WTC11 (cell line): Measurements from ENCODE around the gene CNIH3. TPM values are rescaled to one million over a fixed set of nuclear protein-coding genes. Genes with fewer than 3 reads are reported as not detected.

Source experiments
- CBFB ChIP-seq: sonication (generic); formaldehyde crosslinking; IDR thresholded peaks from 2 replicates; pipeline ENCODE4 v1.8.1; 2022; ENCODE audit warnings: mild to moderate bottlenecking, low read depth, missing genetic modification reagents
- CREB1 ChIP-seq: sonication (generic); formaldehyde crosslinking; IDR thresholded peaks from 2 replicates; pipeline ENCODE4 v1.8.0; 2023; ENCODE audit warnings: mild to moderate bottlenecking, missing genetic modification reagents
- HMGA2 ChIP-seq: fragments of 250-450 bp; sonication (Bioruptor Pico); IDR thresholded peaks from 2 replicates; pipeline ENCODE4 v1.4.0; 2021; ENCODE audit warnings: mild to moderate bottlenecking, moderate library complexity
- JUN ChIP-seq: sonication (generic); formaldehyde crosslinking; IDR thresholded peaks from 2 replicates; pipeline ENCODE4 v1.8.0; 2023; ENCODE audit warnings: mild to moderate bottlenecking, missing genetic modification reagents
- PRRX2 ChIP-seq: fragments of 250-450 bp; sonication (Bioruptor Pico); IDR thresholded peaks from 2 replicates; pipeline ENCODE4 v1.8.0; 2021; ENCODE audit warnings: mild to moderate bottlenecking
- RELA ChIP-seq: sonication (generic); formaldehyde crosslinking; IDR thresholded peaks from 2 replicates; pipeline ENCODE4 v1.8.1; 2022; ENCODE audit warnings: missing genetic modification reagents, mild to moderate bottlenecking, borderline replicate concordance
- TEAD1 ChIP-seq: sonication (generic); formaldehyde crosslinking; IDR thresholded peaks from 2 replicates; pipeline ENCODE4 v1.8.0; 2022; ENCODE audit warnings: mild to moderate bottlenecking, missing genetic modification reagents
- ZNF232 ChIP-seq: sonication (generic); formaldehyde crosslinking; IDR thresholded peaks from 2 replicates; pipeline ENCODE4 v1.8.0; 2022; ENCODE audit warnings: mild to moderate bottlenecking, missing genetic modification reagents
- ZNF396 ChIP-seq: fragments of 250-450 bp; sonication (Bioruptor Pico); IDR thresholded peaks from 2 replicates; pipeline ENCODE4 v1.8.0; 2021; ENCODE audit warnings: mild to moderate bottlenecking, moderate library complexity, borderline replicate concordance
- total RNA-seq: library from RNA; stranded (reverse); gene quantifications from 3 replicates; pipeline ENCODE4 v1.2.3, GENCODE V29; 2021
- TF ChIP-seq, protein P1 (sequence below): fragments of 250-450 bp; sonication (Bioruptor Pico); IDR thresholded peaks from 2 replicates; pipeline ENCODE4 v1.9.0; 2021; ENCODE audit warnings: mild to moderate bottlenecking
- TF ChIP-seq, protein P2 (sequence below): fragments of 250-450 bp; sonication (Bioruptor Pico); IDR thresholded peaks from 2 replicates; pipeline ENCODE4 v2.1.2; 2022; ENCODE audit warnings: mild to moderate bottlenecking, moderate library complexity
- TF ChIP-seq, protein P3 (sequence below): sonication (generic); formaldehyde crosslinking; conservative IDR thresholded peaks from 2 replicates; pipeline ENCODE4 v1.8.1; 2022; ENCODE audit warnings: mild to moderate bottlenecking, missing genetic modification reagents
- TF ChIP-seq, protein P4 (sequence below): sonication (generic); formaldehyde crosslinking; IDR thresholded peaks from 2 replicates; pipeline ENCODE4 v1.8.0; 2023; ENCODE audit warnings: mild to moderate bottlenecking, missing genetic modification reagents
- TF ChIP-seq, protein P5 (sequence below): sonication (generic); formaldehyde crosslinking; IDR thresholded peaks from 2 replicates; pipeline ENCODE4 v1.8.1; 2023; ENCODE audit warnings: mild to moderate bottlenecking, missing genetic modification reagents, borderline replicate concordance
- TF ChIP-seq, protein P6 (sequence below): fragments of 250-450 bp; sonication (Bioruptor Pico); IDR thresholded peaks from 2 replicates; pipeline ENCODE4 v1.8.0; 2021; ENCODE audit warnings: mild to moderate bottlenecking
- TF ChIP-seq, protein P7 (sequence below): sonication (generic); formaldehyde crosslinking; IDR thresholded peaks from 2 replicates; pipeline ENCODE4 v1.8.1; 2023; ENCODE audit warnings: mild to moderate bottlenecking, missing genetic modification reagents, moderate library complexity
- TF ChIP-seq, protein P8 (sequence below): sonication (generic); formaldehyde crosslinking; IDR thresholded peaks from 2 replicates; pipeline ENCODE4 v1.8.1; 2023; ENCODE audit warnings: mild to moderate bottlenecking, missing genetic modification reagents
- TF ChIP-seq, protein P9 (sequence below): sonication (generic); formaldehyde crosslinking; IDR thresholded peaks from 2 replicates; pipeline ENCODE4 v1.8.0; 2022; ENCODE audit warnings: mild to moderate bottlenecking, missing genetic modification reagents
- TF ChIP-seq, protein P10 (sequence below): sonication (generic); formaldehyde crosslinking; IDR thresholded peaks from 2 replicates; pipeline ENCODE4 v1.8.1; 2022; ENCODE audit warnings: mild to moderate bottlenecking, moderate library complexity, missing genetic modification reagents
- TF ChIP-seq, protein P11 (sequence below): sonication (generic); formaldehyde crosslinking; IDR thresholded peaks from 2 replicates; pipeline ENCODE4 v1.8.1; 2022; ENCODE audit warnings: mild to moderate bottlenecking, missing genetic modification reagents, moderate library complexity, borderline replicate concordance

Gene CNIH3
- total RNA-seq, 1 experiment from 2014 or later, result 8.1 TPM

DNA sequence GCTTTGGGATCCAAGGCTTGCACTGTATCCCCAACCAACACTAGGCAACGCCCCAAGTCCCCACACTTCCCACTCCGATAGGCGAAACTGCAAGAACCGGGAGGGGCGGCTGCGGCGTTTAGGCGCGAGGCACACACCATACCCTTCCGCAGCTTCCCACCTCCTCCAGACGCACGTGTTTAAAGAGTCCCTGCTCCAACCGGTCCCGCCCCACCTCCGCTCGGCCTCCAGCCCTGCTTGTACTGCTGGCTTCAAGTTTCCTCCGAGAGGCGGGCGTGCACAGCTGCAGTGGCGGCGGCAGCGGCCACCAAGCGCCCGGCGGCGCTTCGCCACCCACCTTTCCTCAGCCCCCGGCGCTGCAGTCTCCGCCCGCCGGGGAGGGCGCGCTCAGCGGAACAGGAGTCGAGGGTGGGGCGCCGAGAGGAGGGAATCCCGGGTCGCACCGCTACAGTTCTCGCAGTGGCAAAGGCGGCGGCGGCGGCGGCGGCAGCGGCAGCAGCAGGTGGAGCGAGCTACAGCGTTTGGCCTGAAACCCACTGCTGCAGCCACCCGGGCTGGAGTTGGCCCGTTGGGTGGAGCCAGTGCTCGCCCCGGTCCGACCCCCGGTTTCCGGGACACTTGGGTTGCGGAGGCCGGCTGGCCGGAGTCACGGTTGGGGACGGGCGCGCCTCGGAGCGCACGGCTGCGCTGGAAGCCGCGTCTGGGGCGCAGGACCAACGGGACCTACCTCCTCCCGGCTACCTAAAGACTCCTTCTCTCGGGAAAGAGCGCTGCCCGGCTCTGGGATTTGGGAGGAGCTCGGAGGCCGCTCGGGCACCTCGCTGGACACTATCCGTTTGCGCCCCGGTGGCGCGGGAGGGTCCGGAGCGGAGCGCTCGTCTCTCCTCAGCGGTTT, at the start of gene CNIH3 (continued):
- no peak for TF ChIP-seq CBFB (CRISPR knock-in tag)
- TF ChIP-seq, protein P1, sequence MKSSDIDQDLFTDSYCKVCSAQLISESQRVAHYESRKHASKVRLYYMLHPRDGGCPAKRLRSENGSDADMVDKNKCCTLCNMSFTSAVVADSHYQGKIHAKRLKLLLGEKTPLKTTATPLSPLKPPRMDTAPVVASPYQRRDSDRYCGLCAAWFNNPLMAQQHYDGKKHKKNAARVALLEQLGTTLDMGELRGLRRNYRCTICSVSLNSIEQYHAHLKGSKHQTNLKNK (CRISPR knock-in tag), result no peak
- TF ChIP-seq, protein P2, sequence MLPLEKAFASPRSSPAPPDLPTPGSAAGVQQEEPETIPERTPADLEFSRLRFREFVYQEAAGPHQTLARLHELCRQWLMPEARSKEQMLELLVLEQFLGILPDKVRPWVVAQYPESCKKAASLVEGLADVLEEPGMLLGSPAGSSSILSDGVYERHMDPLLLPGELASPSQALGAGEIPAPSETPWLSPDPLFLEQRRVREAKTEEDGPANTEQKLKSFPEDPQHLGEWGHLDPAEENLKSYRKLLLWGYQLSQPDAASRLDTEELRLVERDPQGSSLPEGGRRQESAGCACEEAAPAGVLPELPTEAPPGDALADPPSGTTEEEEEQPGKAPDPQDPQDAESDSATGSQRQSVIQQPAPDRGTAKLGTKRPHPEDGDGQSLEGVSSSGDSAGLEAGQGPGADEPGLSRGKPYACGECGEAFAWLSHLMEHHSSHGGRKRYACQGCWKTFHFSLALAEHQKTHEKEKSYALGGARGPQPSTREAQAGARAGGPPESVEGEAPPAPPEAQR, result no peak
- TF ChIP-seq, protein P3, sequence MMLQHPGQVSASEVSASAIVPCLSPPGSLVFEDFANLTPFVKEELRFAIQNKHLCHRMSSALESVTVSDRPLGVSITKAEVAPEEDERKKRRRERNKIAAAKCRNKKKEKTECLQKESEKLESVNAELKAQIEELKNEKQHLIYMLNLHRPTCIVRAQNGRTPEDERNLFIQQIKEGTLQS (CRISPR knock-in tag), result peak; percentile 87
- TF ChIP-seq, protein P4, sequence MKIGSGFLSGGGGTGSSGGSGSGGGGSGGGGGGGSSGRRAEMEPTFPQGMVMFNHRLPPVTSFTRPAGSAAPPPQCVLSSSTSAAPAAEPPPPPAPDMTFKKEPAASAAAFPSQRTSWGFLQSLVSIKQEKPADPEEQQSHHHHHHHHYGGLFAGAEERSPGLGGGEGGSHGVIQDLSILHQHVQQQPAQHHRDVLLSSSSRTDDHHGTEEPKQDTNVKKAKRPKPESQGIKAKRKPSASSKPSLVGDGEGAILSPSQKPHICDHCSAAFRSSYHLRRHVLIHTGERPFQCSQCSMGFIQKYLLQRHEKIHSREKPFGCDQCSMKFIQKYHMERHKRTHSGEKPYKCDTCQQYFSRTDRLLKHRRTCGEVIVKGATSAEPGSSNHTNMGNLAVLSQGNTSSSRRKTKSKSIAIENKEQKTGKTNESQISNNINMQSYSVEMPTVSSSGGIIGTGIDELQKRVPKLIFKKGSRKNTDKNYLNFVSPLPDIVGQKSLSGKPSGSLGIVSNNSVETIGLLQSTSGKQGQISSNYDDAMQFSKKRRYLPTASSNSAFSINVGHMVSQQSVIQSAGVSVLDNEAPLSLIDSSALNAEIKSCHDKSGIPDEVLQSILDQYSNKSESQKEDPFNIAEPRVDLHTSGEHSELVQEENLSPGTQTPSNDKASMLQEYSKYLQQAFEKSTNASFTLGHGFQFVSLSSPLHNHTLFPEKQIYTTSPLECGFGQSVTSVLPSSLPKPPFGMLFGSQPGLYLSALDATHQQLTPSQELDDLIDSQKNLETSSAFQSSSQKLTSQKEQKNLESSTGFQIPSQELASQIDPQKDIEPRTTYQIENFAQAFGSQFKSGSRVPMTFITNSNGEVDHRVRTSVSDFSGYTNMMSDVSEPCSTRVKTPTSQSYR (CRISPR knock-in tag), result peak; percentile 94
- TF ChIP-seq, protein P5, sequence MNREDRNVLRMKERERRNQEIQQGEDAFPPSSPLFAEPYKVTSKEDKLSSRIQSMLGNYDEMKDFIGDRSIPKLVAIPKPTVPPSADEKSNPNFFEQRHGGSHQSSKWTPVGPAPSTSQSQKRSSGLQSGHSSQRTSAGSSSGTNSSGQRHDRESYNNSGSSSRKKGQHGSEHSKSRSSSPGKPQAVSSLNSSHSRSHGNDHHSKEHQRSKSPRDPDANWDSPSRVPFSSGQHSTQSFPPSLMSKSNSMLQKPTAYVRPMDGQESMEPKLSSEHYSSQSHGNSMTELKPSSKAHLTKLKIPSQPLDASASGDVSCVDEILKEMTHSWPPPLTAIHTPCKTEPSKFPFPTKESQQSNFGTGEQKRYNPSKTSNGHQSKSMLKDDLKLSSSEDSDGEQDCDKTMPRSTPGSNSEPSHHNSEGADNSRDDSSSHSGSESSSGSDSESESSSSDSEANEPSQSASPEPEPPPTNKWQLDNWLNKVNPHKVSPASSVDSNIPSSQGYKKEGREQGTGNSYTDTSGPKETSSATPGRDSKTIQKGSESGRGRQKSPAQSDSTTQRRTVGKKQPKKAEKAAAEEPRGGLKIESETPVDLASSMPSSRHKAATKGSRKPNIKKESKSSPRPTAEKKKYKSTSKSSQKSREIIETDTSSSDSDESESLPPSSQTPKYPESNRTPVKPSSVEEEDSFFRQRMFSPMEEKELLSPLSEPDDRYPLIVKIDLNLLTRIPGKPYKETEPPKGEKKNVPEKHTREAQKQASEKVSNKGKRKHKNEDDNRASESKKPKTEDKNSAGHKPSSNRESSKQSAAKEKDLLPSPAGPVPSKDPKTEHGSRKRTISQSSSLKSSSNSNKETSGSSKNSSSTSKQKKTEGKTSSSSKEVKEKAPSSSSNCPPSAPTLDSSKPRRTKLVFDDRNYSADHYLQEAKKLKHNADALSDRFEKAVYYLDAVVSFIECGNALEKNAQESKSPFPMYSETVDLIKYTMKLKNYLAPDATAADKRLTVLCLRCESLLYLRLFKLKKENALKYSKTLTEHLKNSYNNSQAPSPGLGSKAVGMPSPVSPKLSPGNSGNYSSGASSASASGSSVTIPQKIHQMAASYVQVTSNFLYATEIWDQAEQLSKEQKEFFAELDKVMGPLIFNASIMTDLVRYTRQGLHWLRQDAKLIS (CRISPR knock-in tag), result peak; percentile 72; the same call in 1 of the 2 replicates
- TF ChIP-seq ZNF396, result no peak
- TF ChIP-seq CREB1 (CRISPR knock-in tag), result peak; percentile 72
- TF ChIP-seq TEAD1, result peak; percentile 95
- TF ChIP-seq, protein P6, sequence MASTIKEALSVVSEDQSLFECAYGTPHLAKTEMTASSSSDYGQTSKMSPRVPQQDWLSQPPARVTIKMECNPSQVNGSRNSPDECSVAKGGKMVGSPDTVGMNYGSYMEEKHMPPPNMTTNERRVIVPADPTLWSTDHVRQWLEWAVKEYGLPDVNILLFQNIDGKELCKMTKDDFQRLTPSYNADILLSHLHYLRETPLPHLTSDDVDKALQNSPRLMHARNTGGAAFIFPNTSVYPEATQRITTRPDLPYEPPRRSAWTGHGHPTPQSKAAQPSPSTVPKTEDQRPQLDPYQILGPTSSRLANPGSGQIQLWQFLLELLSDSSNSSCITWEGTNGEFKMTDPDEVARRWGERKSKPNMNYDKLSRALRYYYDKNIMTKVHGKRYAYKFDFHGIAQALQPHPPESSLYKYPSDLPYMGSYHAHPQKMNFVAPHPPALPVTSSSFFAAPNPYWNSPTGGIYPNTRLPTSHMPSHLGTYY (CRISPR knock-in tag), result no peak
- TF ChIP-seq HMGA2 (CRISPR knock-in tag), result no peak
- TF ChIP-seq, protein P7, sequence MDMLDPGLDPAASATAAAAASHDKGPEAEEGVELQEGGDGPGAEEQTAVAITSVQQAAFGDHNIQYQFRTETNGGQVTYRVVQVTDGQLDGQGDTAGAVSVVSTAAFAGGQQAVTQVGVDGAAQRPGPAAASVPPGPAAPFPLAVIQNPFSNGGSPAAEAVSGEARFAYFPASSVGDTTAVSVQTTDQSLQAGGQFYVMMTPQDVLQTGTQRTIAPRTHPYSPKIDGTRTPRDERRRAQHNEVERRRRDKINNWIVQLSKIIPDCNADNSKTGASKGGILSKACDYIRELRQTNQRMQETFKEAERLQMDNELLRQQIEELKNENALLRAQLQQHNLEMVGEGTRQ (CRISPR knock-in tag), result peak; percentile 60
- TF ChIP-seq PRRX2 (CRISPR knock-in tag), result no peak
- TF ChIP-seq RELA (CRISPR knock-in tag), result peak; percentile 87
- TF ChIP-seq, protein P8, sequence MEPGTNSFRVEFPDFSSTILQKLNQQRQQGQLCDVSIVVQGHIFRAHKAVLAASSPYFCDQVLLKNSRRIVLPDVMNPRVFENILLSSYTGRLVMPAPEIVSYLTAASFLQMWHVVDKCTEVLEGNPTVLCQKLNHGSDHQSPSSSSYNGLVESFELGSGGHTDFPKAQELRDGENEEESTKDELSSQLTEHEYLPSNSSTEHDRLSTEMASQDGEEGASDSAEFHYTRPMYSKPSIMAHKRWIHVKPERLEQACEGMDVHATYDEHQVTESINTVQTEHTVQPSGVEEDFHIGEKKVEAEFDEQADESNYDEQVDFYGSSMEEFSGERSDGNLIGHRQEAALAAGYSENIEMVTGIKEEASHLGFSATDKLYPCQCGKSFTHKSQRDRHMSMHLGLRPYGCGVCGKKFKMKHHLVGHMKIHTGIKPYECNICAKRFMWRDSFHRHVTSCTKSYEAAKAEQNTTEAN, result peak; percentile 96
- TF ChIP-seq, protein P9, sequence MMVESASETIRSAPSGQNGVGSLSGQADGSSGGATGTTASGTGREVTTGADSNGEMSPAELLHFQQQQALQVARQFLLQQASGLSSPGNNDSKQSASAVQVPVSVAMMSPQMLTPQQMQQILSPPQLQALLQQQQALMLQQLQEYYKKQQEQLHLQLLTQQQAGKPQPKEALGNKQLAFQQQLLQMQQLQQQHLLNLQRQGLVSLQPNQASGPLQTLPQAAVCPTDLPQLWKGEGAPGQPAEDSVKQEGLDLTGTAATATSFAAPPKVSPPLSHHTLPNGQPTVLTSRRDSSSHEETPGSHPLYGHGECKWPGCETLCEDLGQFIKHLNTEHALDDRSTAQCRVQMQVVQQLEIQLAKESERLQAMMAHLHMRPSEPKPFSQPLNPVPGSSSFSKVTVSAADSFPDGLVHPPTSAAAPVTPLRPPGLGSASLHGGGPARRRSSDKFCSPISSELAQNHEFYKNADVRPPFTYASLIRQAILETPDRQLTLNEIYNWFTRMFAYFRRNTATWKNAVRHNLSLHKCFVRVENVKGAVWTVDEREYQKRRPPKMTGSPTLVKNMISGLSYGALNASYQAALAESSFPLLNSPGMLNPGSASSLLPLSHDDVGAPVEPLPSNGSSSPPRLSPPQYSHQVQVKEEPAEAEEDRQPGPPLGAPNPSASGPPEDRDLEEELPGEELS, result peak; percentile 93
- peak; percentile 84; the same call in 1 of the 2 replicates for TF ChIP-seq ZNF232 (CRISPR knock-in tag)
- peak; percentile 18; the same call in 1 of the 2 replicates for TF ChIP-seq JUN (CRISPR knock-in tag)
- TF ChIP-seq, protein P10, sequence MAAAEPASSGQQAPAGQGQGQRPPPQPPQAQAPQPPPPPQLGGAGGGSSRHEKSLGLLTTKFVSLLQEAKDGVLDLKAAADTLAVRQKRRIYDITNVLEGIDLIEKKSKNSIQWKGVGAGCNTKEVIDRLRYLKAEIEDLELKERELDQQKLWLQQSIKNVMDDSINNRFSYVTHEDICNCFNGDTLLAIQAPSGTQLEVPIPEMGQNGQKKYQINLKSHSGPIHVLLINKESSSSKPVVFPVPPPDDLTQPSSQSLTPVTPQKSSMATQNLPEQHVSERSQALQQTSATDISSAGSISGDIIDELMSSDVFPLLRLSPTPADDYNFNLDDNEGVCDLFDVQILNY, result peak; percentile 89
- TF ChIP-seq, protein P11, sequence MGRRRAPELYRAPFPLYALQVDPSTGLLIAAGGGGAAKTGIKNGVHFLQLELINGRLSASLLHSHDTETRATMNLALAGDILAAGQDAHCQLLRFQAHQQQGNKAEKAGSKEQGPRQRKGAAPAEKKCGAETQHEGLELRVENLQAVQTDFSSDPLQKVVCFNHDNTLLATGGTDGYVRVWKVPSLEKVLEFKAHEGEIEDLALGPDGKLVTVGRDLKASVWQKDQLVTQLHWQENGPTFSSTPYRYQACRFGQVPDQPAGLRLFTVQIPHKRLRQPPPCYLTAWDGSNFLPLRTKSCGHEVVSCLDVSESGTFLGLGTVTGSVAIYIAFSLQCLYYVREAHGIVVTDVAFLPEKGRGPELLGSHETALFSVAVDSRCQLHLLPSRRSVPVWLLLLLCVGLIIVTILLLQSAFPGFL (CRISPR knock-in tag), result peak; percentile 75; the same call in 1 of the 2 replicates
